ENCODE measurements around the gene PDZRN4. TPM values are rescaled to one million over a fixed set of nuclear protein-coding genes. Genes with fewer than 3 reads are reported as not detected.
A peak's percentile ranks its signal among the peaks of the same experiment; 100 is the strongest.

The PDZRN4 gene
- total and polyA plus RNA-seq, 2 experiments from 2014 or later: 0.90 TPM; not detected in 1

DNA sequence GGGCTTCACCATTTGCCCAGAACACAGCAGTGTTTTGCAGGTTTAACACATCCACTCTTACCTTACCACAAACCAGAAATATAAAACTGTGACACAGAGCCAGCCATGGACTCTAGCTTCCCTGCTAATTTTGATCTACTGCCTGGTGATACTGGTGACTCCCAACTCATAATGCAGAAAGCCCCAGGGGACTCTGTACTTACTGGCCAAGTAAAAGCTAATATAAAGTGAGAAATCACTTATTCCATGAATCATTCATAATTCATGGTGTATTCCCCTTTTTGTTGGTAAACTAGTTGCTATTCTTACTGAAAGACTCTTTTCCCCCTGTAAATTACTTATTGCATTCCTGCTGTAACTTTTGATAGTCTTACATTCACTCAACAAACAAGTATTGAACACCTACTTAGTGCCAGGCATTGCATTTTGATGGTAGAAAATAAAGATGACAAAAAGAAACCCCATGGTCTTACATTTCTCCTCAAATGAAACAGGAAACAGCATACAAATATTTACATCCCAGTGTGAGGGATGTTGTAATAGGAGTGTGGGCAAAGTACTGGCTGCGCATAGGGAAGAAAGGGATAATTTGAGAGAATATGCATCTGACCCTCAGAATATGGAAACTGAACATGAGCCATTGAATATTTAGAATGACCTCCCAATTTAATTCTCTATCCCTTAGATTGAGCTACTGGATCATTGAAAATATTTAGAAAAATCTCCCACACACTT, 279.6 kb downstream of the PDZRN4 start:
- Histone ChIP-seq H3K9me2 (ENCODE audit: insufficient read depth) (no peaks in the 10 kb centered on the region), H3K4me2 (no peak overlapping the region), H3K4me1 (ENCODE audit: insufficient read depth) (peaks cover 23% of the 10 kb centered on the region), H3K4me3 (no peak overlapping the region), H3K36me3 (ENCODE audit: insufficient read depth) (no peaks in the 10 kb centered on the region), H3K27me3 (ENCODE audit: insufficient read depth) (no peaks in the 10 kb centered on the region), H3K27ac (ENCODE audit: low read depth) (peak overlapping the region; percentile 4; the same call in 1 of the 2 replicates), H3K79me2 (replicated peaks; ENCODE audit: insufficient read depth) (no peaks in the 10 kb centered on the region), H4K20me1 (replicated peaks; ENCODE audit: insufficient read depth) (no peaks in the 10 kb centered on the region), H3F3A (replicated peaks; ENCODE audit: low read depth) (no peaks in the 10 kb centered on the region), H2AFZ (no peak overlapping the region)
- H3K27ac Mint-ChIP-seq: peak overlapping the region; percentile 70
- no peak for DNase-seq (ENCODE audit: low spot score)
- no peaks in the 10 kb centered on the region for H3K9me3 Mint-ChIP-seq
- ATAC-seq: no peak
- peaks cover 5% of the 10 kb centered on the region for H3K27me3 Mint-ChIP-seq (ENCODE audit: insufficient read depth, low read depth, poor library complexity)
- H3K36me3 Mint-ChIP-seq (ENCODE audit: low read depth): no peaks in the 10 kb centered on the region
- no peak overlapping the region for H3K4me3 Mint-ChIP-seq
- peaks cover 39% of the 10 kb centered on the region for H3K4me1 Mint-ChIP-seq
- no peak for TF ChIP-seq NANOG (IDR thresholded peaks at IDR 0.05; ENCODE audit: borderline replicate concordance)
- TF ChIP-seq, protein P1, sequence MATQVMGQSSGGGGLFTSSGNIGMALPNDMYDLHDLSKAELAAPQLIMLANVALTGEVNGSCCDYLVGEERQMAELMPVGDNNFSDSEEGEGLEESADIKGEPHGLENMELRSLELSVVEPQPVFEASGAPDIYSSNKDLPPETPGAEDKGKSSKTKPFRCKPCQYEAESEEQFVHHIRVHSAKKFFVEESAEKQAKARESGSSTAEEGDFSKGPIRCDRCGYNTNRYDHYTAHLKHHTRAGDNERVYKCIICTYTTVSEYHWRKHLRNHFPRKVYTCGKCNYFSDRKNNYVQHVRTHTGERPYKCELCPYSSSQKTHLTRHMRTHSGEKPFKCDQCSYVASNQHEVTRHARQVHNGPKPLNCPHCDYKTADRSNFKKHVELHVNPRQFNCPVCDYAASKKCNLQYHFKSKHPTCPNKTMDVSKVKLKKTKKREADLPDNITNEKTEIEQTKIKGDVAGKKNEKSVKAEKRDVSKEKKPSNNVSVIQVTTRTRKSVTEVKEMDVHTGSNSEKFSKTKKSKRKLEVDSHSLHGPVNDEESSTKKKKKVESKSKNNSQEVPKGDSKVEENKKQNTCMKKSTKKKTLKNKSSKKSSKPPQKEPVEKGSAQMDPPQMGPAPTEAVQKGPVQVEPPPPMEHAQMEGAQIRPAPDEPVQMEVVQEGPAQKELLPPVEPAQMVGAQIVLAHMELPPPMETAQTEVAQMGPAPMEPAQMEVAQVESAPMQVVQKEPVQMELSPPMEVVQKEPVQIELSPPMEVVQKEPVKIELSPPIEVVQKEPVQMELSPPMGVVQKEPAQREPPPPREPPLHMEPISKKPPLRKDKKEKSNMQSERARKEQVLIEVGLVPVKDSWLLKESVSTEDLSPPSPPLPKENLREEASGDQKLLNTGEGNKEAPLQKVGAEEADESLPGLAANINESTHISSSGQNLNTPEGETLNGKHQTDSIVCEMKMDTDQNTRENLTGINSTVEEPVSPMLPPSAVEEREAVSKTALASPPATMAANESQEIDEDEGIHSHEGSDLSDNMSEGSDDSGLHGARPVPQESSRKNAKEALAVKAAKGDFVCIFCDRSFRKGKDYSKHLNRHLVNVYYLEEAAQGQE (IDR thresholded peaks at IDR 0.05; ENCODE audit: unreplicated experiment): no peak
- no peak for TF ChIP-seq POLR2AphosphoS5 (IDR thresholded peaks at IDR 0.05; ENCODE audit: low read depth)
- TF ChIP-seq, protein P2, sequence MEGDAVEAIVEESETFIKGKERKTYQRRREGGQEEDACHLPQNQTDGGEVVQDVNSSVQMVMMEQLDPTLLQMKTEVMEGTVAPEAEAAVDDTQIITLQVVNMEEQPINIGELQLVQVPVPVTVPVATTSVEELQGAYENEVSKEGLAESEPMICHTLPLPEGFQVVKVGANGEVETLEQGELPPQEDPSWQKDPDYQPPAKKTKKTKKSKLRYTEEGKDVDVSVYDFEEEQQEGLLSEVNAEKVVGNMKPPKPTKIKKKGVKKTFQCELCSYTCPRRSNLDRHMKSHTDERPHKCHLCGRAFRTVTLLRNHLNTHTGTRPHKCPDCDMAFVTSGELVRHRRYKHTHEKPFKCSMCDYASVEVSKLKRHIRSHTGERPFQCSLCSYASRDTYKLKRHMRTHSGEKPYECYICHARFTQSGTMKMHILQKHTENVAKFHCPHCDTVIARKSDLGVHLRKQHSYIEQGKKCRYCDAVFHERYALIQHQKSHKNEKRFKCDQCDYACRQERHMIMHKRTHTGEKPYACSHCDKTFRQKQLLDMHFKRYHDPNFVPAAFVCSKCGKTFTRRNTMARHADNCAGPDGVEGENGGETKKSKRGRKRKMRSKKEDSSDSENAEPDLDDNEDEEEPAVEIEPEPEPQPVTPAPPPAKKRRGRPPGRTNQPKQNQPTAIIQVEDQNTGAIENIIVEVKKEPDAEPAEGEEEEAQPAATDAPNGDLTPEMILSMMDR (conservative IDR thresholded peaks at IDR 0.05; ENCODE audit: low read depth in 2 of 2): no peak
- TF ChIP-seq STAT1 (IDR thresholded peaks at IDR 0.05; ENCODE audit: unreplicated experiment): no peak
- TF ChIP-seq, protein P3, sequence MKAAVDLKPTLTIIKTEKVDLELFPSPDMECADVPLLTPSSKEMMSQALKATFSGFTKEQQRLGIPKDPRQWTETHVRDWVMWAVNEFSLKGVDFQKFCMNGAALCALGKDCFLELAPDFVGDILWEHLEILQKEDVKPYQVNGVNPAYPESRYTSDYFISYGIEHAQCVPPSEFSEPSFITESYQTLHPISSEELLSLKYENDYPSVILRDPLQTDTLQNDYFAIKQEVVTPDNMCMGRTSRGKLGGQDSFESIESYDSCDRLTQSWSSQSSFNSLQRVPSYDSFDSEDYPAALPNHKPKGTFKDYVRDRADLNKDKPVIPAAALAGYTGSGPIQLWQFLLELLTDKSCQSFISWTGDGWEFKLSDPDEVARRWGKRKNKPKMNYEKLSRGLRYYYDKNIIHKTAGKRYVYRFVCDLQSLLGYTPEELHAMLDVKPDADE (IDR thresholded peaks at IDR 0.05): no peak
- TF ChIP-seq CREB1 (CRISPR knock-in tag; IDR thresholded peaks at IDR 0.05; ENCODE audit: low read depth): no peak
- TF ChIP-seq JUNB (IDR thresholded peaks at IDR 0.05; ENCODE audit: unreplicated experiment): no peak
- no peak for TF ChIP-seq ZNF114 (CRISPR knock-in tag; IDR thresholded peaks at IDR 0.05)
- no peak for TF ChIP-seq ZNF331 (CRISPR knock-in tag; IDR thresholded peaks at IDR 0.05; ENCODE audit: low read depth)
